HG03045 (cell line): Measurements from ENCODE around the gene ZXDA.

ENCODE experiments used
- ATAC-seq: cut with Tn5 transposase; IDR thresholded peaks from one replicate; pipeline ENCODE4 v1.9.1; 2021; ENCODE audit warnings: mild to moderate bottlenecking, moderate library complexity; ENCODE audit not compliant: unreplicated experiment

ZXDA gene

GRCh38 chrX:57899064-57899463 lies 11.2 kb downstream of the ZXDA start:
- ATAC-seq = no peak

GRCh38 chrX:57871463-57871862 lies 38.8 kb downstream of the ZXDA start:
- ATAC-seq = no peak
